MM.1S (cell line): ENCODE data around the gene PGGHG.

Experiments
- DNase-seq: peaks from one replicate; pipeline ENCODE4 v3.0.0-alpha.2; 2015
- H2AFZ ChIP-seq: fragments of 300-600 bp; sonication (generic); 2 replicates; pipeline ENCODE4 v1.6.0; 2016; ENCODE audit warnings: antibody characterized with exemption, low read length
- H3F3A ChIP-seq: fragments of 300-600 bp; sonication (generic); 2 replicates; pipeline ENCODE4 v1.6.1; 2016; ENCODE audit warnings: mild to moderate bottlenecking, antibody characterized with exemption, low read length, moderate library complexity, mixed read lengths; ENCODE audit not compliant: insufficient read depth
- H3K27ac ChIP-seq: fragments of 300-600 bp; sonication (generic); 2 replicates; pipeline ENCODE4 v1.5.1; 2016; ENCODE audit warnings: mild to moderate bottlenecking, low read length
- H3K27me3 ChIP-seq: fragments of 300-600 bp; sonication (generic); replicated peaks from 2 replicates; pipeline ENCODE4 v1.6.0; 2016; ENCODE audit warnings: low read length; ENCODE audit not compliant: insufficient read depth
- H3K36me3 ChIP-seq: fragments of 300-600 bp; sonication (generic); replicated peaks from 2 replicates; pipeline ENCODE4 v1.6.1; 2016; ENCODE audit warnings: mild to moderate bottlenecking, low read length, mixed read lengths; ENCODE audit not compliant: insufficient read depth
- H3K4me1 ChIP-seq: fragments of 300-600 bp; sonication (generic); 2 replicates; pipeline ENCODE4 v1.6.1; 2016; ENCODE audit warnings: low read length, mixed read lengths
- H3K4me2 ChIP-seq: fragments of 300-600 bp; sonication (generic); 2 replicates; pipeline ENCODE4 v1.6.0; 2016; ENCODE audit warnings: low read depth, low read length
- H3K4me3 ChIP-seq: fragments of 300-600 bp; sonication (generic); 2 replicates; pipeline ENCODE4 v1.5.1; 2016; ENCODE audit warnings: low read length, mixed read lengths
- H3K79me2 ChIP-seq: fragments of 300-600 bp; sonication (generic); 2 replicates; pipeline ENCODE4 v1.6.1; 2016; ENCODE audit warnings: mixed run types, low read length, mixed read lengths
- H3K9ac ChIP-seq: fragments of 300-600 bp; sonication (generic); 2 replicates; pipeline ENCODE4 v1.6.1; 2016; ENCODE audit warnings: low read length, mixed read lengths
- H3K9me2 ChIP-seq: fragments of 300-600 bp; sonication (generic); replicated peaks from 2 replicates; pipeline ENCODE4 v1.6.1; 2016; ENCODE audit warnings: mild to moderate bottlenecking, low read length, mixed read lengths; ENCODE audit not compliant: insufficient read depth
- H3K9me3 ChIP-seq: fragments of 300-600 bp; sonication (generic); replicated peaks from 2 replicates; pipeline ENCODE4 v1.6.1; 2016; ENCODE audit warnings: mild to moderate bottlenecking, low read length, mixed read lengths; ENCODE audit not compliant: insufficient read depth
- H4K20me1 ChIP-seq: fragments of 300-600 bp; sonication (generic); 2 replicates; pipeline ENCODE4 v1.6.1; 2016; ENCODE audit warnings: mild to moderate bottlenecking, low read length, moderate library complexity, mixed read lengths; ENCODE audit not compliant: insufficient read depth
- EZH2 ChIP-seq: fragments of 300-600 bp; sonication (generic); optimal IDR thresholded peaks from 2 replicates; pipeline ENCODE3; 2017; ENCODE audit warnings: low read depth, mild to moderate bottlenecking, antibody characterized with exemption, low read length, mixed read lengths
- EZH2phosphoT487 ChIP-seq: fragments of 300-600 bp; sonication (generic); IDR thresholded peaks from 2 replicates; pipeline ENCODE4 v1.6.1; 2018; ENCODE audit warnings: antibody characterized with exemption, low read length
- TF ChIP-seq, protein P1 (sequence below): fragments of 300-600 bp; sonication (generic); IDR thresholded peaks from 2 replicates; pipeline ENCODE4 v1.5.1; 2016; ENCODE audit warnings: antibody characterized with exemption, low read length, mixed read lengths

PGGHG gene

DNA sequence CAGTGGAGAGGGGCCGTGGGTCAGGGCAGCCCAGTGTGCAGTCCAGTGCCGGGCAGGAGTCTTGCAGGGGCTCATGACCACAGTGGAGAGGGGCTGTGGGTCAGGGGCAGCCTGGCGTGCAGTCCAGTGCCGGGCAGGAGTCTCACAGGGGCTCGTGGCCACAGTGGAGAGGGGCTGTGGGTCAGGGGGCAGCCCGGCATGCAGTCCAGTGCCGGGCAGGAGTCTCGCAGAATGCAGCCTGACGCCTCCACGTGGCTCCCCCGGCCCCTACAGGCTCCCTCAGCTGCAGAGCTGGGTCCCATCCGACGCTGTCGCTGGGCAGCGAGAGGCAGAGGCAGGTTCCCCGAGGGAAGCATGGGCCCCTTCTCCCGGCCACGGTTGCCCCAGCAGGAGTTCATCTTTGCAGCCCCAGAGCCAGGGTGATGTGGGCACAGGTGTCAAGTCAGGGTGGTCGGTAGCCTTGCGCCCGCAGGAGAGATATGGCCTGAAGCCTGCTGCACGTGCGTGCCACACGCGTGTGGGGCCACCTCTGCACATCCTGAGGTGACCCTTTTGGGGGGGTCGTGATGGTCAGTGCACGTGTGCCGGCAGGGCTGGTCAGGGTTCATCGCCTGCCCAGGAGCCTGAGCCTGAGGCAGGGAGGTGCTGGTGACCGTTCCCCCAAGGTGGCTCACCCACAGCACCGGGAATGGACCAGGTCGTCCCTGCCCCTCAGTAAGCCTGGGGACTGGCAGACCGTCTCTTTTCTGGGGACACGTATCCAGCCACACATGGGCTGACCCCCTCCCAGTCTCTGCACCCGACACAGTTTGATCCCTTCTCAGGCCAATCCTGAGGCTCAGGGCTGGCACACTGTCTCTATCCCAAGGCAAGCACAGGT, 7.5 kb downstream of the PGGHG start:
- H3F3A ChIP-seq: no peaks in the 10 kb centered on the region
- no peak overlapping the region for H3K4me3 ChIP-seq
- H2AFZ ChIP-seq: no peak overlapping the region
- H4K20me1 ChIP-seq: no peaks in the 10 kb centered on the region
- H3K4me1 ChIP-seq: no peaks in the 10 kb centered on the region
- no peak for DNase-seq
- no peak overlapping the region for H3K4me2 ChIP-seq
- no peak for TF ChIP-seq EZH2phosphoT487
- TF ChIP-seq, protein P1, sequence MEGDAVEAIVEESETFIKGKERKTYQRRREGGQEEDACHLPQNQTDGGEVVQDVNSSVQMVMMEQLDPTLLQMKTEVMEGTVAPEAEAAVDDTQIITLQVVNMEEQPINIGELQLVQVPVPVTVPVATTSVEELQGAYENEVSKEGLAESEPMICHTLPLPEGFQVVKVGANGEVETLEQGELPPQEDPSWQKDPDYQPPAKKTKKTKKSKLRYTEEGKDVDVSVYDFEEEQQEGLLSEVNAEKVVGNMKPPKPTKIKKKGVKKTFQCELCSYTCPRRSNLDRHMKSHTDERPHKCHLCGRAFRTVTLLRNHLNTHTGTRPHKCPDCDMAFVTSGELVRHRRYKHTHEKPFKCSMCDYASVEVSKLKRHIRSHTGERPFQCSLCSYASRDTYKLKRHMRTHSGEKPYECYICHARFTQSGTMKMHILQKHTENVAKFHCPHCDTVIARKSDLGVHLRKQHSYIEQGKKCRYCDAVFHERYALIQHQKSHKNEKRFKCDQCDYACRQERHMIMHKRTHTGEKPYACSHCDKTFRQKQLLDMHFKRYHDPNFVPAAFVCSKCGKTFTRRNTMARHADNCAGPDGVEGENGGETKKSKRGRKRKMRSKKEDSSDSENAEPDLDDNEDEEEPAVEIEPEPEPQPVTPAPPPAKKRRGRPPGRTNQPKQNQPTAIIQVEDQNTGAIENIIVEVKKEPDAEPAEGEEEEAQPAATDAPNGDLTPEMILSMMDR: no peak
- no peak for TF ChIP-seq EZH2
- peaks cover 36% of the 10 kb centered on the region for H3K27me3 ChIP-seq
- no peaks in the 10 kb centered on the region for H3K9me3 ChIP-seq
- H3K9me2 ChIP-seq: no peaks in the 10 kb centered on the region
- no peak overlapping the region for H3K9ac ChIP-seq
- no peaks in the 10 kb centered on the region for H3K79me2 ChIP-seq
- no peaks in the 10 kb centered on the region for H3K36me3 ChIP-seq
- H3K27ac ChIP-seq: no peak overlapping the region

DNA sequence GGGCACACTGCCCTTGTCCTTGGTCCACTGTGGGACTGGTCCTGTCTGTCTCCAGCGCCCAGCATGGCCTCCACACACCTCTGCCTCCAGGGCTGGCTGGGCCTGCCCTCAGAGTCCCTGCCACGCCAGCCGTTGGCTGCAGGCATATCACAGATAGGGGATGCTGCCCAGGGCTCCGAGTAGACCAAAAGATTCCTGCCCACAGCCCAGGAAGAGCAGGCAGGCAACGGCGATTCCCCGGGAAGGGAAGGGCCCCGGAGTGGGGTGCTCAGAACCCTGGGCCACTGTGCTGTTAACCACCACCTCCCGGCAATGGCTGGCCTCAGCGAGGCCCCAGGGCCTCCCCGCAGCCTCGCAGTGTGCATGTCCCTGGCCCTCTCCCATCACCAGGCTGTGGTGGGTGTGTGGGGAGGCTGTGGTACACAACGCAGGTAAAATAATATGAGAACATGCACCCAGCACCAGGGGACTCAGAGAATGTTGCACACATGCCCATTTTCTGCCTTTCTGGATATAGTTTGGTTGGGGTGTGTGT, 8.2 kb downstream of the PGGHG start:
- Histone ChIP-seq H3K27me3 (peaks cover 36% of the 10 kb centered on the region), H3K9me2 (no peaks in the 10 kb centered on the region), H2AFZ (no peak overlapping the region), H3K9ac (no peak overlapping the region), H3K36me3 (no peaks in the 10 kb centered on the region), H3K4me3 (no peak overlapping the region), H3F3A (no peaks in the 10 kb centered on the region), H3K9me3 (no peaks in the 10 kb centered on the region), H3K79me2 (no peaks in the 10 kb centered on the region), H3K4me2 (no peak overlapping the region), H3K4me1 (no peaks in the 10 kb centered on the region), H4K20me1 (no peaks in the 10 kb centered on the region), H3K27ac (no peak overlapping the region)
- no peak for DNase-seq
- TF ChIP-seq EZH2phosphoT487: no peak
- TF ChIP-seq, protein P1: no peak
- TF ChIP-seq EZH2: no peak

DNA sequence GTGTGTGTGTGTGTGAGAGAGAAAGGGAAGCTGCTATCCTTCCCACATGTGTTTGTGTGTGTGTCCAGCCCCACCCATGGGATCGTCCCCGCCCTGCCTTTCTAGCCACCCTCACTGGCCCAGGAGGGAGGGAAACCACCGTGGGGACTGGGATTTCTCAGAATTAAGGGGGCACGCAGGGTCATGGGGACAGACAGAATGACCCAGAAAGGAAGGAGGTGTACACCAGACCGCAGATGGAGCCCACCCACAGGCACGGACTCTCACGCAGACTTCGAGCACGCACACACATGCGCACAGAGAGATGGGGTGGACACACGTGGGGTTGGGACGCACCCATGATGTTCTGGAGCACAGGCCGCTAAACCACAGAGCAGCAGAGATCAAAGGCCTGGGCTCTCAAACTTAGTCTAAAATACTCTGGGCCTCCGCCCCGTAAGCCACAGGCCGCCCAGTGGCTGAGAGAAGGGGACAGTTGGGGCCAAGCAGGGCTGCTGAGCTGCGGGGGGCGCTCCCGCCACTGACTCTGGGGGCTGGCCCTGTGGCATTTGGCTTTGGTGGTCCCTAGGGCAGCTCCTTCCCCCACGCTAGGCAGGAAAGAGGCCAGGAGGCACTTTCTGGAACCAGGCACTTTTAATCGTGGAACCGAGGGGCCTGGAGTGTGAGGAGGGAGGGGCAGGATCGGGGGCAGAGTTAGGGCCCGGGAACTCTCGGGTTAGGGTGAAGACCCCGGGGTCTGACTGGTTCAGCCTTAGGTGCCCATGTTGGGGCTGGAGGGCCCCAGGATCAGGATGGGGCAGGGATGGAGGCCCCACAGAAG, 8.9 kb downstream of the PGGHG start:
- no peak overlapping the region for H3K4me2 ChIP-seq
- no peaks in the 10 kb centered on the region for H4K20me1 ChIP-seq
- TF ChIP-seq EZH2phosphoT487 (no peak), EZH2 (no peak)
- TF ChIP-seq, protein P1: no peak
- no peaks in the 10 kb centered on the region for H3K9me3 ChIP-seq
- H3F3A ChIP-seq: no peaks in the 10 kb centered on the region
- no peak overlapping the region for H3K4me3 ChIP-seq
- no peaks in the 10 kb centered on the region for H3K4me1 ChIP-seq
- H3K79me2 ChIP-seq: no peaks in the 10 kb centered on the region
- no peaks in the 10 kb centered on the region for H3K36me3 ChIP-seq
- no peak overlapping the region for H3K9ac ChIP-seq
- H3K27ac ChIP-seq: no peak overlapping the region
- DNase-seq: no peak
- H3K27me3 ChIP-seq: peaks cover 41% of the 10 kb centered on the region
- no peak overlapping the region for H2AFZ ChIP-seq
- no peaks in the 10 kb centered on the region for H3K9me2 ChIP-seq
